ENCODE results near the gene RNF141.

DNA sequence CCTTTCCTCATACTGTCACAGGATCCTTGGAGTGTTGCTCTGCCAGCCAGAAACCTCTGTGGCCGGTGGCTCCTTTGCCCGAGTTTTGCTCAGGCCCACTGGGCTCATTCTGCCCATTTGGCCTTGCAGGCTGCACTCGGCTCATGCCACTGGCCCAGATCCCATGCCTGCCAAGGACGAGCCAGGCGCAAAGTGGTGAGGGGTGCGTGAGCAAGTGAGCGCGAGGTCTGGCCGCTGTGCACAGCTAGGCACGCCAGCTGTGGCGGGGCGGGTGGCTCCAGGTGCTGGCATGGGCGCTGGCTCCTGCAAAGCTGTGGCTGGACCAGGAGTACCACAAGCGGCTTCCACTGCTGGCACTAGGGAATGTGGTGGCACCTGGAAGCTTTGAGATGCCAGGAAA is 2.8 kb upstream of the RNF141 start:
- TF ChIP-seq CTCF (IDR thresholded peaks at IDR 0.05) (no peak), ZFX (IDR thresholded peaks at IDR 0.05; ENCODE audit: borderline replicate concordance) (no peak)
